Esophagus (tissue), 2 donors: Measurements from ENCODE around the gene FGR. TPM values are rescaled to one million over a fixed set of nuclear protein-coding genes. Genes with fewer than 3 reads are reported as not detected.
A peak's percentile ranks its signal among the peaks of the same experiment; 100 is the strongest.

ENCODE experiments used
- H3K27ac ChIP-seq, 2 donors: one replicate each; pipeline ENCODE4 v1.5.1; 2013; ENCODE audit warnings: low read depth in 2 of 2, mild to moderate bottlenecking in 2 of 2, inconsistent platforms in 1 of 2, low read length in 1 of 2, moderate library complexity in 1 of 2
- H3K27me3 ChIP-seq, 2 donors: one replicate each; pipeline ENCODE4 v1.6.1; 2013; ENCODE audit warnings: low read length in 2 of 2, control low read depth in 1 of 2, mild to moderate bottlenecking in 1 of 2; ENCODE audit not compliant: insufficient read depth in 2 of 2, control insufficient read depth in 1 of 2
- H3K36me3 ChIP-seq, 2 donors: one replicate each; pipeline ENCODE4 v1.6.1; 2013; ENCODE audit warnings: low read length in 1 of 2; ENCODE audit not compliant: control insufficient read depth in 2 of 2, insufficient read depth in 2 of 2
- H3K4me1 ChIP-seq, 2 donors: one replicate each; pipeline ENCODE4 v1.6.1; 2013; ENCODE audit warnings: low read length in 1 of 2; ENCODE audit not compliant: control insufficient read depth in 2 of 2, insufficient read depth in 2 of 2
- H3K4me3 ChIP-seq, 2 donors: one replicate each; pipeline ENCODE4 v1.5.1; 2013; ENCODE audit warnings: low read length in 2 of 2, mild to moderate bottlenecking in 2 of 2, low read depth in 1 of 2, moderate library complexity in 1 of 2
- H3K9me3 ChIP-seq, 2 donors: one replicate each; pipeline ENCODE4 v1.6.1; 2013; ENCODE audit warnings: mild to moderate bottlenecking in 2 of 2, low read depth in 1 of 2, low read length in 1 of 2, moderate library complexity in 1 of 2; ENCODE audit not compliant: control insufficient read depth in 2 of 2, insufficient read depth in 1 of 2
- WGBS, 2 donors: extraction: QIAGEN DNeasy Blood & Tissue Kit; methylation state at CpG; one replicate each; pipeline ENCODE4 v1.1.7; 2013; 5-methylcytosine and 5-hydroxymethylcytosine counted together
- polyA plus RNA-seq, 2 donors: library from polyadenylated mRNA; stranded (reverse); fragments of 200-250 nt; gene quantifications; one replicate each; pipeline ENCODE4 v1.2.3, GENCODE V29; 2013
- donor health status: healthy with polysubstance abuse.
- donor health status: Bipolar disorder and iron deficiency.

Gene FGR
- polyA plus RNA-seq, 2 donors = 3.4 to 3.6 TPM

DNA sequence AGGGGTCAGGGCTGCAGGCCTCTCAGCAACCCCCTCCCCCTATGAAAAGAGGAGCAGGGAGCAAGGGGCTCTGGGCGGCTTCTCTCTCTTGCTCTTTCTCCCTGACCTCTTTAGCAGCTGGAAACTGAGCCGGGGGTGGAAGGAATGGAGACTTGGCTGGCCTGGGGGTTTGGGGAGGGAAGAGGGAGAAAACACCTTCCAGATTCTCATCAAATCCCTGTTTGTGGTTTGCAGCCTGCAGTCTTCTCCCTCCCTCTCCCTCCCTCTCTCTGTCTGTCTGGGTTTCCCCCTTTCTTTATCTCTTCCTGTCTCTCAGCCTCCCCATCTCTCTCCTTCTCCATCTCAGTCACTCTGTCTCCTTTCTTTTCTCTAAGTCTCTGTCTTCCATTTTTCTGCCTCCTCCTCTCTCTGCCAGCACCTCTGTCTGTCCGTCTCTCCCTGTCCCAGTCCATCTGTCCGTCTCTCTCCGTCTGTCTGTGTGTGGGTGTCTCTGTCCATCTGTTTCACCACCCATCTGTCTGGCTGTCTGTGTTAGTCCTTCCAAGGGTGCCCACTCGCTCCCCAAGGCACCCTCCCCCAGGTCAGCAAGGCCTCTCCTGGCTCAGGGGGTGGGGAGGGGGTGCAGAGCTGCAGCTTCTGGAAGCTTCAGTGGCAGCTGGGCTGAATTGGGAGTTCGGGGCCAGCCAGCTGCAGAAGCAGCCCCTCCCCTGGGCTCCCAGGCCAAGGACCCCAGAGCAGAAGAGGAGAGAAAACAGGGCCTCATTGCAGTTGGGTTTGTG, 37.3 kb downstream of the FGR start:
- peak overlapping the region; percentile 44 to 76 for H3K27ac ChIP-seq
- peaks cover 35 to 65% of the 10 kb centered on the region in 2 donors for H3K4me1 ChIP-seq
- H3K27me3 ChIP-seq = no peaks in the 10 kb centered on the region
- no peak overlapping the region for H3K4me3 ChIP-seq
- peaks cover 0 to 13% of the 10 kb centered on the region in 2 donors for H3K36me3 ChIP-seq
- H3K9me3 ChIP-seq = no peaks in the 10 kb centered on the region
- WGBS, 2 donors = 58 to 59% methylated on average over 7 of the region's 7 CpGs

DNA sequence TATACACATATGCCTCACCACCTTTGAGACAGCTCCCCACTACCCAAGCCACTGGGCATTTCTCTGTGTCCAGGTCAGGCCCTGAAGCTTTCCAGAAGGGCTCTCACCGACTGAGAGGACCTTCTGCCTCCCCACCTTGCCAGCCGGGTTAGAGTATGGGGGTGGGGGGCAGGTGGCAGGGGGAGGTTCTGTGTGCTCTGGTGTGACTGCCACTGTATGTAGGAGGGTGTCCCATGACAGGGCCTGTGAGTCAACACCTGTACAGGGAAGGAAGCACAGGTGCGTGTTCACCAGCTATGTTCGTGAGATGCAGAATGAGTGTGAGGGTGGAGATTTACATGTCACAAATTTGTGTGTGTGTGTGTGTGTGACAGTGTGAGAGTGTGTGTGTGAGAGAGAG, 38.0 kb downstream of the FGR start:
- WGBS, 2 donors = 43 to 60% methylated on average over 4 of the region's 4 CpGs
- Histone ChIP-seq H3K9me3 (no peaks in the 10 kb centered on the region), H3K4me1 (peaks cover 38 to 67% of the 10 kb centered on the region in 2 donors), H3K4me3 (no peak overlapping the region), H3K36me3 (peaks cover 0 to 13% of the 10 kb centered on the region in 2 donors), H3K27me3 (no peaks in the 10 kb centered on the region), H3K27ac (peak overlapping the region; percentile 44 to 76)

DNA sequence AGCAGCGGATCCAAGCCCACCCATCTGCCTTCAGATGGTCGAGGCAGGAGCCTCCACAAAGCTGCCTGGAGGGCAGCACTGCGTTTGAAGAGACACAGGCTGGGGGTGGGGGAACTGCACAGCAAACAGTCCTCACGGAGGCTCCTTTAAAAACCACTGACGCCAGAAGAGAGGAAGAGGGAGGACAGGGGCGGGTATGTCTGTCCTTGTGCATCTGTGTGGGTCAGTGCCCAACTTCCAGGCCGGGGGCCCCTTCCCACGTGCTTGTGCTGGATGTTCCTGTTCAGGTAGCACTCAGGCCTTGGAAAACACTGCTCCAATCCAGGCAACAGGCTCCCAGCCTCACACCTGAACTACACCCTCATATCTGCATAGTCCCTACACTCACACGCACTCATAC, 38.7 kb downstream of the FGR start:
- Histone ChIP-seq H3K27ac (peak overlapping the region in 1 of 2 donors; percentile 72), H3K9me3 (no peaks in the 10 kb centered on the region), H3K36me3 (peaks cover 0 to 13% of the 10 kb centered on the region in 2 donors), H3K27me3 (no peaks in the 10 kb centered on the region), H3K4me1 (peaks cover 39 to 71% of the 10 kb centered on the region in 2 donors), H3K4me3 (no peak overlapping the region)
- 36 to 40% methylated on average over 9 of the region's 9 CpGs for WGBS, 2 donors

DNA sequence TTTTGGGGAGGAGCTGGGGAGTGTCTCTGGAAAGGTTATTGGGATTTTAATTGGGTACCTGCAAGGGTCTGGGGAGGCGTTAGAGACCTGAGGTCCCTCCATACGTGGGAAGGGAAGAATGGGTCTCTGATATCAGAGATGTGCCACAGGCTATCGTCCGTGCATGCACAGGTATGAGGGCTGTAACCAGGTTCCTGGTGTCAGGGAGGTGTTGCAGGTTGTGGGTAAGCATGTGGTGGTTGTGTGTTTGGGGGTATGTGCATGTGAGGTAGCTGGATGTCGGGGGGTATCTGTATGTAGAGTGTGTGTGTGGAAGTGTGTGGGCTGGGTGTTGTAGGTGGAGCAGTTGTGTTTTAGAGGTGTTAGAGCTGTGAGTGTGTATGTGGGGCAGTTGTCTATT, 39.4 kb downstream of the FGR start:
- Histone ChIP-seq H3K4me3 (no peak overlapping the region), H3K27me3 (no peaks in the 10 kb centered on the region), H3K36me3 (peaks cover 0 to 13% of the 10 kb centered on the region in 2 donors), H3K4me1 (peaks cover 44 to 71% of the 10 kb centered on the region in 2 donors), H3K27ac (peak overlapping the region; percentile 29 to 72), H3K9me3 (no peaks in the 10 kb centered on the region)
- 52 to 62% methylated on average over 5 of the region's 5 CpGs for WGBS, 2 donors

DNA sequence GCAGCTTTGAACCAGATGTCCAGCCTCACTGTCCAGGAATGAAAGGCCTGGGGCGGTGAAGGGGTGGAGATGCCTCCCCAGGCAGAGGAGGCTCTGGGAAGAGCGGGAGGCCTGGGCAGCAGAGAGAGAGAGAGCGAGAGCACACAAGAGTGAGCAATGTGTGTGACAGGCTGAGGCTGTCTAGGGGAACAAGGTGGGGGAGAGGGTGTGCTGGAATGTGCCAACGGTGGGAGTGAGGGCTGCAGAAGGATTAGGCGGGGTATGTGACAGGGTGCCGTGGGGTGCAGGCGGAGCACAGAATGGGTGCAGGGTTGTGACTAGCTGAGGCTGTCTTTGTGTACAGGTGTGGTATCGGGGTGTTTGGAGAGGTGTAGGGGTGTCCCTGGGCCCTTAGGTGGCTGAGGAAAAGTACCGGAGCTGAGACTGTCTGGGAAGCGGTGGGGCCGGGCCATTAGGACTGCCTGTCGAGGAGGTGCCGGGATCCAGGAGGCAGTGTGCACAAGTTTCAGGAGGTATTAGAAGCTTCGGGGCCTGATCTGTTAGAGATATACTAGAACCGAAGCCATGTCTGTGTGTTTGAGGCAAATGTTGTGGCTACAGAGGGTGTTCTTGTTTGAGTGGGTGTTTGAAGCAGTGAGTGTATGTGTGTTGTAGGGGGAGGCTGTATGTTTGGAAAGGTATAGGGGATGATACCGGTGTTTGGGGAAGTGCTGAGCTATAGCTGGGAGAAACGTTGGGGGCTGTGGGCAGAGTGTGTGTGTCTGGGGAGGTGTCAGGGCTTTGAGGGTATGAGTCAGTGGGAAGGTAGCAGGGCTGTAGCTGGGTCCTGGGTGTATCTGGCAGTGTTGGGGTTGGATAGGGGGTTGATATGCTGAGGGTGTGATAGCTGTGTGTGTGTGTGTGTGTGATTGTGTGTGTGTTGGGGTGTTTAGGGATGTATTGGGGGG, 40.1 kb downstream of the FGR start:
- H3K36me3 ChIP-seq = peaks cover 0 to 10% of the 10 kb centered on the region in 2 donors
- H3K9me3 ChIP-seq = no peaks in the 10 kb centered on the region
- H3K4me3 ChIP-seq = no peak overlapping the region
- H3K27ac ChIP-seq = peak overlapping the region; percentile 43 to 72
- peaks cover 46 to 73% of the 10 kb centered on the region in 2 donors for H3K4me1 ChIP-seq
- H3K27me3 ChIP-seq = no peaks in the 10 kb centered on the region
- WGBS, 2 donors = 48 to 61% methylated on average over 17 of the region's 17 CpGs

DNA sequence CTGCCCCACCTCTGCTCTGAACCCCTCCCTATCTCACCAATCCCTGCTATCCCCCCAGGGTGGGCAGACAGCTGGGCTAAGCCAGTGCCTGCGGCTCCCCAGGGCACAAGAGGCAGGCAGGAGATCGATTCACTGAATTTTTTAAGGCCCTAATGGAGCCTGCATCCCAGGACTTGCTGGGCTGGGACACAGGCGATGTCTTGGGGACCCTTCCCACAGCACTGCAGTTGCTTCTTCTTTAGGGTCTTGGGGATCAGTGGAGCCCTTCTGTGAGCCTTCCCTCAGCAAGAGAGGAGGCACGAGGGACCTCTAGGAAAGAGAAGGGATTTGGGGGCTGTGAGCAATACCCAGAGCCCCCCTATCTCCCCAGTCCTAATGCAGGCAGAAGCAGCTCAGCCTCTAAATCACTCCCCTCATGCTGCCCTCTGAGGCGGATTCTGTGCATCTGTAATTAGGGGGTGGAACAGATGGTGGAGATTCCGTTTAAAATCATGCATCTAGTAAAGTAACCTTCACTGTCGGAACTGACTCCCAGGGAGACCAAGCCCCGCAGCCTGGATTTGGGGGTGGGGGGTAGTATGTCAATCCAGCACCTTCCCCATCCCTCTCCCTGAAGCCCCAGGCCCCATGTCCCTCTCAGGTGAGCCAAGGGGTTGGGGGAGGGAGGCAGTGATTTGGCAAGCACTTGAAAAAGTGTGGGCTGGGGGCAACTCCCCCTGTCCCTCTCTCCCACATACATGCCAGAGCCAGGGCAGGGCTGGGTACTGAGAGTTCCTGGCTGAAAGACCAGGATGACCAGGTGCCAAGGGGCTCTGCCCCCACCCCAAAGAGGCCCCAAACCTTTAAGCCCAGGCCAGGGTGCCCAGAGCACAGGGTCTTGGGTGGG, 41.1 kb downstream of the FGR start:
- 54 to 71% methylated on average over 8 of the region's 8 CpGs for WGBS, 2 donors
- peaks cover 45 to 71% of the 10 kb centered on the region in 2 donors for H3K4me1 ChIP-seq
- H3K27ac ChIP-seq = peak overlapping the region; percentile 20 to 72
- no peaks in the 10 kb centered on the region for H3K27me3 ChIP-seq
- H3K36me3 ChIP-seq = peaks cover 0 to 10% of the 10 kb centered on the region in 2 donors
- H3K4me3 ChIP-seq = no peak overlapping the region
- H3K9me3 ChIP-seq = no peaks in the 10 kb centered on the region

DNA sequence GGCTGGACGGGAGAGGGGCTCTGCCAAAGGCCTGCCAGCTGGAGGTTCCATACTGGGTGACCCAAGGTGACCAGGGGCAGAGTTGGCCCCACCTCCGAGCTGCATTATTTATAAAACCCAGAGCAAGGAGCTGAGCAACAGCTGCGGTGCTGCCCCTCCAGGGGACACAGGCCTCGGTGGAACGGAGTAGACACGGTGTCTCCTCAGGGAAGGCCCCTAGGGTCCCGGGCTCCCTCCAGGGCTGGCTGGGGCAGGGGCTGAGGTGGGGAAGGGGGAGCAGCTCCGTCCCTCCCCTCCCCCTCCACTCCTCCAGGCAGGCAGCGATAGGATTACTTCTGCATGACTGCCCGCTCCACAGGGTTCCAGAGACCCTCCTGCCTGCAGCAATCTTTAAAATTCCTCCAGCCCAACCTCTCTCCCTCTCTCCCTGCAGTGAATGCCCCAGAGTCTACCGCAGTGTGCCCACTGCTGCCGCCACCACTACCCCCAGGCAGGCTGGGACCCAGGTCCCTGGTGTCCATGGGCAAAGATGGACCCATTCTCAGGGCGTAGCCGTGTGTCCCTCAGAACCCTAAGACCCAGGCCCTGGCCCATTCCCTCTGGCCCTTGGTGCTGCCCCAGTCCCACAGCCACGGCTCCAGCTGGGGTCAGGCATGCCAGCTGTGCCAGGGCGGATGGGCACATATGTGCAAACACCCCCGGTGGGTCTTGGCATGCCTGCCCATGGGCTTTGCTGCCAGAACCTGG, 41.9 kb downstream of the FGR start:
- Histone ChIP-seq H3K9me3 (no peaks in the 10 kb centered on the region), H3K4me3 (no peak overlapping the region), H3K4me1 (peaks cover 42 to 68% of the 10 kb centered on the region in 2 donors), H3K27me3 (no peaks in the 10 kb centered on the region), H3K36me3 (peaks cover 0 to 12% of the 10 kb centered on the region in 2 donors), H3K27ac (peak overlapping the region in 1 of 2 donors; percentile 54)
- WGBS, 2 donors = 67% methylated on average over 17 of the region's 17 CpGs

DNA sequence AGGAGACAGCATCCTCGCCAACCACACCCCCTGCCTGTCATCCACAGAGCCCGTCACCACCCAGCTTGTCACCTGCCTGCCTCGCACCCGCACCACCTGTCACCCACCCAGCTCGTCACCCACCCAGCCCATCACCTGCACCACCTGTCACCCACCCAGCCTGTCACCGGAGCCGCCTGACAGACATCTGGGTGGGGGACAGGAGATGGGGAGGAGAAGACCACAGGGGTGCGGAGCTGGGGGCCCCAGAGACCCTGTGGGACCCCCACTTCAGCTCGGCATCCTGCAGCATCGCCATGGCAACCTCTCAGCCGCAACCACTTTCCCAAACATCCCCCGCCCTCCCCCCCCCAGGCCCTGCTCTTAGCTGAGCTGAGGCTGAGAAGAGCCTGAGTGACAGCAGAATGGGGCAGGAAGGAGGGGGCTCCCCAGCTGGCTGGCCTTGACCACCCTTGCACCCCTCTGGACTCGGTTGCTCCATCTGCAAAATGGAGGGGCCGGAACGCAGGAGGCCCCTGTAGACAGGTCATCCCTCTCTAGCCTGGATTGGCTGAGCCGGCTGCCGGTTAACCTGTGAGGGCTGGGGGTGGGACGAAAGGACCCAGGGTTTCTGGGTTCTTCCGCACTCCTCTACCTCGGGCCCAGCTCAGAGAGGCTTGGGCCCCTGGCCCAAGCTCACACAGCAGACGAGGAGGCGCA, 42.6 kb downstream of the FGR start:
- no peaks in the 10 kb centered on the region for H3K27me3 ChIP-seq
- H3K36me3 ChIP-seq = peaks cover 0 to 15% of the 10 kb centered on the region in 2 donors
- peak overlapping the region in 1 of 2 donors; percentile 74 for H3K27ac ChIP-seq
- H3K4me1 ChIP-seq = peaks cover 36 to 61% of the 10 kb centered on the region in 2 donors
- H3K4me3 ChIP-seq = no peak overlapping the region
- H3K9me3 ChIP-seq = no peaks in the 10 kb centered on the region
- 78 to 80% methylated on average over 22 of the region's 22 CpGs for WGBS, 2 donors
